Skin epidermis (tissue), 12 donors: ENCODE measurements around the gene DPF3.

ENCODE experiments used
- H3K27ac ChIP-seq, 21 experiments: fragments of 200-600 bp; sonication (generic) in 11 of 21; one replicate each; pipeline ENCODE4 v1.5.0; 2020; ENCODE audit warnings: mild to moderate bottlenecking in 3 of 21, inconsistent platforms in 2 of 21, moderate library complexity in 2 of 21
- H3K4me3 ChIP-seq, 7 experiments: fragments of 200-600 bp; sonication (generic) in 2 of 7; one replicate each; pipeline ENCODE4 v1.5.0; 2020; ENCODE audit warnings: inconsistent platforms in 2 of 7, mild to moderate bottlenecking in 2 of 7, moderate library complexity in 1 of 7

Gene DPF3

GRCh38 chr14:72850360-72850759, 43.5 kb downstream of the DPF3 start:
- Histone ChIP-seq H3K4me3 (no peak overlapping the region), H3K27ac (no peak overlapping the region)

- Histone ChIP-seq H3K4me3 (no peak overlapping the region), H3K27ac (no peak overlapping the region)
These were observed 44.7 kb downstream of the DPF3 start for GRCh38 chr14:72849222-72849621.

- Histone ChIP-seq H3K27ac (no peak overlapping the region), H3K4me3 (no peak overlapping the region)
These were observed 46.2 kb downstream of the DPF3 start for GRCh38 chr14:72847721-72848120.

- no peak overlapping the region for H3K27ac ChIP-seq
- no peak overlapping the region for H3K4me3 ChIP-seq
These were observed 48.2 kb downstream of the DPF3 start for GRCh38 chr14:72845683-72846082.

- Histone ChIP-seq H3K4me3 (no peak overlapping the region), H3K27ac (no peak overlapping the region)
These were observed 48.7 kb downstream of the DPF3 start for GRCh38 chr14:72845196-72845595.

- Histone ChIP-seq H3K4me3 (no peak overlapping the region), H3K27ac (no peak overlapping the region)
These were observed 49.4 kb downstream of the DPF3 start for GRCh38 chr14:72844524-72844923.

DNA sequence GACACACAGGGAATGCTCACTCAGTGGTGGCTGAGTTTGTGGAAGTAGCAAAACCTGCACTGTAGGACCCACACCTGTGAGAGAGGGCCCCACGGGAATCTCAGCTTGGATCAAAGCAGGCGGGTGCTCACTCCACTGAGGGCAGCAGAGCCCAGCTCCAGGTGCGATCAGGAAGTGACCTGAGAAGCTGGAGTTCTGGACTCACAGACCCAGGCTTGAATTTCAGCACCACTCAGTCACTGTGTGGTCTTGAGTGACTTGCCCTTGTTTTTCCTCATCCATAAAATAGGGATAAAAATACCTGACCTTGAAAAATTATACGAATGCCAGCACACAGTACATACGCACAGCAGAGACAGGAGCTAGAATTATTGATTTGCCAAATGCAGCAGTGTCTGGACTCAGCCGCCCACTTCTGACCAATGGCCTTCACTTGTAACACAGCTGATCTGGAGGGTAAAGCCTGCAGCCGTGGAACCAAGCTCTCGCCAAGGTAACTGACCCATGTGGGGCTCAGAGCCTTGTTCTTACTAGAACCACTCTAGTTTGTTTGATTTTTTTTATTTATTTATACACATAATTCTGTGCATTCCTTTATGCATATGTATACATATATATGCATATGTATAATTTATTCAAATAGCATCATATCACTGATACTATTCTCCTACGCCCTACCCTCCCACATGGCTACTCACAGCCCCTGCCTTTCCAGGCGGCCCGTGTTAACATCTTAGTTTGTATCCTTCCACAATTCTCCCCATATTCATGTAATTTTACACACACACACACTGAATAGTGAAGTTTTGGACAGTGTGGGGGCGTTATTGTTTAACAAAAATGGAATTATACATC, 53.9 kb downstream of the DPF3 start:
- Histone ChIP-seq H3K4me3 (no peak overlapping the region), H3K27ac (no peak overlapping the region)

DNA sequence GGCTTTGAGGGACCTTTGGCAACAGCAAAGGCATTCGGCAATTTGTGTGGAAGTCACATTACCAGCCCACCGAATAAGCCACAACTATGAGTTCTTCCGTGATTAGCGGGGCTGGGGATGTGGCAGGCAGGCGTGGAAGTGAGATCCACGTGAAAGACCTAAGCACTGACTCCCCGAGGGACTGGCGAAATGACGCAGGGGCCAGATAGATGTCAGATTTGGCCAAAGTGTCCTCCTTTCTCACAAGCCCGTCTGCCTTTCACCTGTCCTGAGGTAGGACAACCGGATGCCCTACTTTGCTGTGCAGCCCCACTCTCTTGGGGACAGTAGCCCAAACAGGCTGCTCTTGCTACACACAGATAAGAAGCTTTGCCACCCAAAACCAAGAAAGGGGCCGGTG, 54.5 kb downstream of the DPF3 start:
- Histone ChIP-seq H3K27ac (no peak overlapping the region), H3K4me3 (no peak overlapping the region)

GRCh38 chr14:72836085-72836484, 57.8 kb downstream of the DPF3 start:
- Histone ChIP-seq H3K27ac (no peak overlapping the region), H3K4me3 (no peak overlapping the region)

GRCh38 chr14:72833174-72833573, 60.7 kb downstream of the DPF3 start:
- Histone ChIP-seq H3K27ac (no peak overlapping the region), H3K4me3 (no peak overlapping the region)

DNA sequence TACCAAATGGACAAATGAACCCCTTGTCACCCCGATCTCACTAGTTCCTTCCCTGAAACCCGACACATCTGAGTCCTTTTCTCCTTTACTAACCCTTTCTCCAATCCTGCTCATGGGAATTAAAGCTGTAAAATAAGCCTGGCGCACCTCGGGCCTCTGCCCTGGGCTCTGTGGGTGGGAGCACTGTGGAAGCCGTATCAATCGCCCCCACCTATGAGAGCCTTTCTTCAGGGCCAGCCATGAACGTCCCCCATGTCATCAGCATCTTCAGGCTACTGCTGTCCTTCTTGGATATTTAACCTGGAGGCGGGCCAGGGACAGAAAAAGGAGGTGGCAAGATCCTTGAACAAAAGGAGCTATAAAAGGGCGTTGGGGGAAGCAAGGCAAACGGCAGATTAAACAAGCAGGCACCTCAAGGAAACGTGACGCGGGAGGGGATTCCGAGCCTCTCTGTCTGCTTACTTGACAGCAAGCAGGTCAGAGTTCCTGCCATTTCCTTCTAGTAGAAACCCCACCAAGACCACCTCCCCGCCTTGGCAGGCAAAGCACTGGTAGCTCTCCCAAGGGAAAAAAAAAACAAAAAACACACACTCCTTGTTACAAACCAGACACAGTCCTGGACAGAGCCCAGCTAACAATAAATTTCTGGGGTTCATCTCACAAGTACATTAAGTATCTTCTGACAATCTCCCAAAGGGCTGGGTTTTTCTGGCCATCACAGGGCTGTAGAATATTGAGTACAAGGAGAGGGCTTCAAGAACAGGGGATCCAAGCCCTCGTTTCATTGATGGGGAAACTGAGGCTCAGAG, 62.9 kb downstream of the DPF3 start:
- H3K27ac ChIP-seq = no peak overlapping the region

GRCh38 chr14:72830356-72830755, 63.5 kb downstream of the DPF3 start:
- Histone ChIP-seq H3K27ac (no peak overlapping the region), H3K4me3 (no peak overlapping the region)

More for the DNA sequence above, 62.9 kb downstream of the DPF3 start:
- H3K4me3 ChIP-seq = no peak overlapping the region

GRCh38 chr14:72828604-72829003, 65.3 kb downstream of the DPF3 start:
- Histone ChIP-seq H3K27ac (no peak overlapping the region), H3K4me3 (no peak overlapping the region)

- H3K4me3 ChIP-seq = no peak overlapping the region
- H3K27ac ChIP-seq = no peak overlapping the region
These were observed 67.9 kb downstream of the DPF3 start for GRCh38 chr14:72826039-72826438.

GRCh38 chr14:72825486-72825885, 68.4 kb downstream of the DPF3 start:
- no peak overlapping the region for H3K4me3 ChIP-seq
- no peak overlapping the region for H3K27ac ChIP-seq

GRCh38 chr14:72824051-72824450, 69.8 kb downstream of the DPF3 start:
- Histone ChIP-seq H3K27ac (no peak overlapping the region), H3K4me3 (no peak overlapping the region)

GRCh38 chr14:72822946-72823611, 70.8 kb downstream of the DPF3 start:
- no peak overlapping the region for H3K27ac ChIP-seq
- no peak overlapping the region for H3K4me3 ChIP-seq

- H3K4me3 ChIP-seq = no peak overlapping the region
- H3K27ac ChIP-seq = no peak overlapping the region
These were observed 74.9 kb downstream of the DPF3 start for GRCh38 chr14:72818998-72819397.

DNA sequence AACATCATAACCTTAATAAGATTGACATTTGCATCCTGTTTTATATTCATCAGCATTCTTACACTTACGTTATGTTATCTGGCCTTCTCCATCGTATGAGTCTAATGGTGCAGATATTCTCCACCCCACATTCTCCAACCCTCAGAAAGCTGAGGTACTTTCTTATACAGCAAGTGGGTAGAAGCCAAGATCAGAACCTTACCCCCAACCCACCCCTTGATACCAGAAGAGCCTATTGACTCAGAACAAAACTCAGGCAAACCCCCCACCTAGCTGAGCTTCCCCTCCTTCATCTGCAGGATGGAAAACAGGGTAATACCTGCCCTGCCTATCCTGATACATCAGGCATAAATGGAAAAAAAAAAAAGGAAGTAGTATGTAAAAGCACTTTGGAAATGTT, 77.6 kb downstream of the DPF3 start:
- no peak overlapping the region for H3K27ac ChIP-seq
- no peak overlapping the region for H3K4me3 ChIP-seq

- no peak overlapping the region for H3K27ac ChIP-seq
These were observed 78.5 kb downstream of the DPF3 start for GRCh38 chr14:72815430-72815829.

More at GRCh38 chr14:72815430-72815829, 78.5 kb downstream of the DPF3 start:
- H3K4me3 ChIP-seq = no peak overlapping the region
